Right ventricle myocardium superior (tissue), 1 donor: ENCODE measurements around the gene TRIM71. TPM values are rescaled to one million over a fixed set of nuclear protein-coding genes. Genes with fewer than 3 reads are reported as not detected.
"Not testable (repeated sequence)": the region's sequence is repeated elsewhere in the genome, so short reads cannot be mapped to it uniquely, and the experiment has no call there.

ENCODE experiments used
- ATAC-seq: fragments of 200-7000 bp; cut with Tn5 transposase; one replicate; pipeline ENCODE4 v1.9.1; 2020; ENCODE audit warnings: mild to moderate bottlenecking; ENCODE audit not compliant: poor library complexity
- DNase-seq: peaks from one replicate; pipeline ENCODE4 v3.0.0-alpha.2; 2020
- intact Hi-C: fragments of 100-400 bp; cut with DNase I; formaldehyde crosslinking; loops from one replicate; pipeline ENCODE4 v1.11.2; 2022
- long read RNA-seq: library from polyadenylated mRNA; unstranded; transcript quantifications from one replicate; pipeline ENCODE4 v2.0.0, GENCODE V29; 2021
- total RNA-seq: library from RNA; stranded (reverse); fragmentation: NEBNext Ultra II Directional; extraction: Animal tissue kit (Norgen Biotek cat#: 25700); gene quantifications from one replicate; pipeline ENCODE4 v1.2.1, GENCODE V29; 2021
- donor health status: DM: no; HTN: yes; CAD: no; lungs with severe emphysema.

The TRIM71 gene
- total RNA-seq = not detected
- long read RNA-seq = 0 reads

- DNase-seq (no peak), ATAC-seq (no peak)
- intact Hi-C loops = no loop called here
Measured at GRCh38 chr3:32817558-32818228, at the start of gene TRIM71. TSS of gene TRIM71 (plus strand) at chr3:32817997. CDS start at chr3:32818081, 84 bp downstream.

- no peak for DNase-seq
- no peak for ATAC-seq
- intact Hi-C loops = no loop called here
Measured at GRCh38 chr3:32778389-32778788, 39.4 kb upstream of the TRIM71 start.

GRCh38 chr3:32780071-32780734 lies 37.6 kb upstream of the TRIM71 start:
- intact Hi-C loops = no loop called here
- DNase-seq = no peak
- ATAC-seq = no peak

GRCh38 chr3:32780735-32781210 lies 37.0 kb upstream of the TRIM71 start:
- DNase-seq (peak; percentile 56), ATAC-seq (peak; percentile 78)
- intact Hi-C loops = no loop called here

- intact Hi-C loops = no loop called here
Measured at GRCh38 chr3:32781211-32781968, 36.4 kb upstream of the TRIM71 start.

GRCh38 chr3:32781969-32782270 lies 35.9 kb upstream of the TRIM71 start:
- ATAC-seq, DNase-seq, intact Hi-C loops: not testable (repeated sequence)

More at GRCh38 chr3:32781211-32781968, 36.4 kb upstream of the TRIM71 start:
- ATAC-seq (peak; percentile 98), DNase-seq (peak; percentile 87)

- ATAC-seq = no peak
- no peak for DNase-seq
- intact Hi-C loops = no loop called here
Measured at GRCh38 chr3:32782407-32782806, 35.4 kb upstream of the TRIM71 start.

- intact Hi-C loops = no loop called here
- ATAC-seq (no peak), DNase-seq (no peak)
Measured at GRCh38 chr3:32791833-32792232, 26.0 kb upstream of the TRIM71 start.

GRCh38 chr3:32794487-32795308 lies 23.1 kb upstream of the TRIM71 start:
- ATAC-seq (no peak), DNase-seq (no peak)
- intact Hi-C loops = no loop called here

GRCh38 chr3:32796384-32796950 lies 21.3 kb upstream of the TRIM71 start:
- ATAC-seq, intact Hi-C loops, DNase-seq: not testable (repeated sequence)

GRCh38 chr3:32797776-32798175 lies 20.0 kb upstream of the TRIM71 start:
- DNase-seq = no peak
- ATAC-seq = no peak
- intact Hi-C loops = no loop called here

- ATAC-seq, intact Hi-C loops, DNase-seq: not testable (repeated sequence)
Measured at GRCh38 chr3:32801440-32801839, 16.4 kb upstream of the TRIM71 start.

- DNase-seq = no peak
- intact Hi-C loops = no loop called here
- ATAC-seq = no peak
Measured at GRCh38 chr3:32813180-32813579, 4.6 kb upstream of the TRIM71 start.

GRCh38 chr3:32814361-32814760 lies 3.4 kb upstream of the TRIM71 start:
- intact Hi-C loops = no loop called here
- DNase-seq (no peak), ATAC-seq (no peak)

GRCh38 chr3:32815841-32816438 lies 1.9 kb upstream of the TRIM71 start:
- DNase-seq = no peak
- no peak for ATAC-seq
- intact Hi-C loops = no loop called here

- intact Hi-C loops = no loop called here
- peak; percentile 42 for DNase-seq
- no peak for ATAC-seq
Measured at GRCh38 chr3:32816439-32817256, 1.1 kb upstream of the TRIM71 start.

- DNase-seq (no peak), ATAC-seq (peak; percentile 15)
- intact Hi-C loops = no loop called here
Measured at GRCh38 chr3:32817257-32817557, 590 bp upstream of the TRIM71 start.
